Measurements from ENCODE around the gene CAB39.

Gene CAB39

DNA sequence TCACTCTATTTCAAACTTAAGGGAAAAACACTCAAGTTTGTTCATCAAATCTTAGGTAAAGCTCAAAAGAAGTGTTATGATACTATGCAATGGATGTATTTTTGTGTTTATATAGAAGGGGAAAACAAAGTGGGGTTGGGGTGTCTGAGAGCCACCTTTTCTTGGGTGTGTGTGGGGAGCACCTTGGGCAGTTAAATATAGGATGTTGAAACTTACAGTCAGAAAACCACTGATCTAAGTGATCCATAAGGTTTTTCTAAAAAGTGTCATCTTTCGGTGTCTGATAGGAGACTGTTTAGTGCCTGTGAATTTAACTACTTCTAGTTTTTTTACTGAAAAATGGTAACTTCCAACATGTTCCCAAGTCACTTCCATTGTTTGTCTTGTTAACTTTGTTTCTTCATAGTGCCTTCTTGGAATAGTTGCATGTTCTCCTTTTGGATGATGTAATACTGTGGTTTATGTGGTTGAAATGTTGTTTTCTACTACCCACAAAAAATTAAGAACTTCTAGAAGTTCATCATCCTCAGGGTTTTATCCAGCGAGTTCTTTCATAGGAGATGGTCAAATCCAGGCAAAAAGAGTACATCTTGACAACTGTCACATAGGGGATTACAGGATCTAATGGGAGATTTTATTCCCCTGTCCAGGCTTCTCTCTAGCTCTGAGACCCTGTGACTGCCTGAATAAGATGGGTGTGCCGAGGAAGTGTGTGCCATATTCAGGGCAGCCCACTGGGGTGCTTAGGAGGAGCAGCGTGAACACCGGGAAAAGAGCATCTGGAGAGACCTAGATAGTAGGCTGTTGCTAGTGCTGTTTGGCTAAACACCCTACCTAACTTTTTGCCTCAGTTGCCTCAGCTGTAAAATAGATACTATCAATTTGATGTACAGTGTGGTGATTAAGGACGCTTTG is 46.2 kb downstream of the CAB39 start:
- DNase-seq: no peak

DNA sequence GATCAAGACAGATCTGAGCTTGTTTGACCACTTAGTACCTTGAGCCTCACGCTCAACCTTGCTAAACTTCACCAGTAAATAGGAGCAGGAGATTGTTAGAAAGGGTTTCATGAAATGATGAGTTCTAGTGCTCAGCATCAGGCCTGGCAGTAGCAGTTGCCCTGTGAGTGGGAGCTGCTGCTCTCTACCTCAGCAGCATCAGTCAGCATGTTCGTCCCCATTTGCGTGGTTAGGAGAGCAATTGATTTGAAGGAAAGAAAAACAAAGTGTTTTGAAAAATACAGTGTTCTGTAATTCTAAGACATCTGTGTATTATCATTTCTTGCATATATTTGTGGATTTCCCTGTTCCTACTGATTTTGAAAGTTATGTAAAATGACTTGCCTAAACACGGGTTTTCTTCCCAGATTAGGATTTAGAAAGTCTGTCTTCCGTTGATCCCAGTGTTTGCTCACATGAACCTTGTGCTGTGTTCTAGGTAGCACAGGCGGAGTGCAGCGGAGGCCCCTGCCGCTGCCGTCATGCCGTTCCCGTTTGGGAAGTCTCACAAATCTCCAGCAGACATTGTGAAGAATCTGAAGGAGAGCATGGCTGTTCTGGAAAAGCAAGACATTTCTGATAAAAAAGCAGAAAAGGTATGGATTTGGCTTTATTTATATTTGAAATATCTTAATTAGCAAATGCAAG is 47.0 kb downstream of the CAB39 start:
- no peak for DNase-seq

DNA sequence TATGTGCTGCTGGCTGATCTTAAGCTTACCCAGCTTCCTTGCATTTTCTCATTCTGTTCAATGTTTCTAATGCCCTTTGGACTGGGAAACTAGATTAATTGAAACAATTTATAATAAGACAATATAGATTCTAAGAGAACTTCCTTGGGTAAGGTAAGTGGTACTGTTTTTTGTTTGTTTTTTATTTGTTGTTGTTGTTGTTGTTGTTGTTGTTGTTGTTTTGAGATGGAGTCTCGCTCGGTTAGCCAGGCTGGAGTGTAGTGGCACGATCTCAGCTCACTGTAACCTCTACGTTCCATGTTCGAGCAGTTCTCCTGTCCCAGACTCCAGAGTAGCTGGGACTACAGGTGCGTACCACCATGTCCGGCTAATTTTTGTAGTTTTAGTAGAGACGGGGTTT is 49.1 kb downstream of the CAB39 start:
- DNase-seq: no peak

DNA sequence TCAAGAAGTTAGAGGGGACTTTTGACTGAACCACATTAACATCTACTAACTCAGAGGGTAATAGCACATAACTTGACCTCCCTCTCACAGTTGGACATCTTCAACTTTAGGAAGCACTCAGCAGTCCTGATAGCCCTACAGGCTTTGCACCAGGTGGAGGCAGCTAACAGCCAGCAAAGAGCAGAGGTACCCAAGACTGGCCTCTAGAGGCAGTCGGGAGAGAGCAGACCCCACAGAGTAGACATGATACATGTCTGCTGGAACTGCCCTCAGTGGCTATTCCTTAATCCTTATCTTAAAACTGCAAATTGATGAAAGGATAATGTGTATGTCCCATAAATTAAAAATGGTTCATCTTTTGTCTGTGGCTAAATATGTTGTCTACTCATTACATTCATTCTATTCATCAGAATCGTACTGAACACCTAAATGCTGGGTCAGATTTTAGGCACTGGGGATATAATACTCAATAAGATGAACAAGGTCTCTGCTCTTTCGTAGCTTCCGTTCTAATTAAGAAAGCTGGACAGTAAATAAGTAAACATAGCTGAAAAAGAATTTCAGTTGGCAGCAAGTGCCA is 49.8 kb downstream of the CAB39 start:
- DNase-seq: peak; percentile 28

DNA sequence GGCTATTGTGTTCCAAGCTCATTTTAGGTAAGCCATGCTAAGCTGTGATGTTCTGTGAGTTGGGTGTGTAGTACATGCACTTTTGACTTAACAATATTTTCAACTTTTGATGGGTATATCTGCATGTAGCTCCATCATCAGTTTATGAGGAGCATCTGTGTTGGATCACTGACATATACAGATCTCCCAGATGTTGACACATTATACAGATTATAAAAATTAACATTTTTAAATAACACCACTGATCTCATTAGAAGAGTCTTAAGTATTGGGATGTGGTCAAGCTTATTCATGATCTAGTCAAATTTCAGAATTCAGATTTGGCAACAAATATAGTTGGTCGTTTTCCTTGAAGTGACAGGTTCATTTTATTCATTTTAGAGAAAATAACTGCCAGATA is 51.7 kb downstream of the CAB39 start:
- no peak for DNase-seq

DNA sequence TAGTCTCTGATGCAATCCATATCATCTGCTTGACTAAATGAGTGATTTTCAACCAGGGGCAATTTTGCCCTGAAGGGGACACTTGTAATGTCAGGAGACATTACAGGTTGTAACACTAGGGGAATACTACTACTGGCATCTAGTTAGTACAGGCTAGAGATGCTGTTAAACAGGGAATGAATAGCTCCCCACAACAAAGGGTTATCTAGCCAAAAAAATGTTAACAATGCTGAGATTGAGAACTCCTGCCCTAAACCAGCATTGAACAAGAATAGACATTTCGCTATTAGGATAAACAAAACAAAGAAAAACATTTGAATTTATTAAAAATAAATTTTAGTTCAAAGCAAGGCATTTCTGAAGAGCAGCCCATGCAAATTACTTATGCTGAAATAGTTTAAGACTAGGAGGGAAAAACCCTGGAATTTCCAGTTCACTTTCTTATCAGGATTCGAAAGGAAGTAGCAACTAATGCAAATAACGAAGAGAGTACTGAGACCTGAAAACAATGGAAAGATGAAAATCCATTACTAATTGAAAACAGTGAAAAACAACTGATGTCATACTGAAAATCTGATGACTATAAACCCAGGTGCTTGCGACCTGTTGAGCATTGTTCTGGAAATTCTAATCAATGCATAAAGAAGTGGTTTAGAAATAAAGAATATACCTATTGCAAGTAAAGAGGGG is 53.1 kb downstream of the CAB39 start:
- no peak for DNase-seq

DNA sequence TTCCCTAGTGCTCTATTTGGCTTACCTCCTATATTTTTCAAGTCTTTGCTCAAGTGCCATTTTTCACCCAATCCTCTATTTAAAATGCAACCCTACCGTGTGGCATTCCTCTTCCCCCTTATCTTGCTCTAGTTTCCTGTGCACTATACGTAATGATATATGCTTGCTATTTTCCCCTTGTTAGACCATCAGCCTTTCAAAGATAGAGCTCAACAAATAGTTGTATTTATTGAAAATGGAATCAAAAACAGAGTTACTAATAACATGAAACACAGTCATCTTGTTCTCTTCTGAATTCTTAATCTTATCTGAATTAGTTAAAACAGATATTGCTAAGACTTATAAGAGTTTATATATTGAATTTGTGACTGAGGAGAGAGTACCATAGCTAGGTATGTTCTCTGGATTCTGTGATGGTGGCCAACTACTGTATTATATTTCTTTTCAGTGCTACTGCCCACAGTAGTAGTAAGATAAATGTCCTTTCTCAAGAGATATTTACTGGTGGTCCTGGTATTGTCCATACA is 55.3 kb downstream of the CAB39 start:
- no peak for DNase-seq

DNA sequence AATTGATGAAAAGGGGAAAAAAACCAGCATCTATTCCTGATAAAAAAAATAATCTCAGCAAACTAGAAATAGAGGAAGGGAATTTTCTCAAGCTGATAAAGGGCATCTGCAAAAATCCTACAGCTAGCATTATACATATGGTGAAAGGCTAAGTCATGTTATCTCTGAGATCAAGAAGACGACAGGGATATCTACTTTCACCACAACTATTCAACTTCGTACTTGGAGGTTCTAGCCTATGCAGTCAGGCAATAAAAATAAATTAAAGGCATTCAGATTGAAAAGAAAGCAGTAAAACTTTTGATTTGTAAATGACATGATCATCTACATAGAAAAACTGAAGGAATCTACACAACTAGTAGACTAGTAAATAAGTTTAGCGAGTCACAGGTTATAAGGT is 58.2 kb downstream of the CAB39 start:
- DNase-seq: no peak

DNA sequence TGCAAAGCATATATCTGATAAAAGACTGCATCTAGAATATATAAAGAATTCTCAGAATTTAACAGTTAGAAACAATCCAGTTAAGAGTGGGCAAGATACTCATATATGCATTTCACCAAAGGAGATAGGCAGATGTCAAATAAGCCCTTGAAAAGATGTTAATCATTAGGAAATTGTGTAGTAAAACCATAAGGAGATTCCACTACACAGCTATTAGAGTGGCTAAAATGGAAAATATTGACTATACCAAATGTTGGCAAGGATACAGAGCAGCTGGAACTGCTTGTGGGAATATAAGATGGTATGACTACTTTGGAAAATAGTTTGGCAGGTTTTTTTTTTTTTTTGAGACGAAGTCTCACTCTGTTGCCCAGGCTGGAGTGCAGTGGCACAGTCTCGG is 59.5 kb downstream of the CAB39 start:
- no peak for DNase-seq

DNA sequence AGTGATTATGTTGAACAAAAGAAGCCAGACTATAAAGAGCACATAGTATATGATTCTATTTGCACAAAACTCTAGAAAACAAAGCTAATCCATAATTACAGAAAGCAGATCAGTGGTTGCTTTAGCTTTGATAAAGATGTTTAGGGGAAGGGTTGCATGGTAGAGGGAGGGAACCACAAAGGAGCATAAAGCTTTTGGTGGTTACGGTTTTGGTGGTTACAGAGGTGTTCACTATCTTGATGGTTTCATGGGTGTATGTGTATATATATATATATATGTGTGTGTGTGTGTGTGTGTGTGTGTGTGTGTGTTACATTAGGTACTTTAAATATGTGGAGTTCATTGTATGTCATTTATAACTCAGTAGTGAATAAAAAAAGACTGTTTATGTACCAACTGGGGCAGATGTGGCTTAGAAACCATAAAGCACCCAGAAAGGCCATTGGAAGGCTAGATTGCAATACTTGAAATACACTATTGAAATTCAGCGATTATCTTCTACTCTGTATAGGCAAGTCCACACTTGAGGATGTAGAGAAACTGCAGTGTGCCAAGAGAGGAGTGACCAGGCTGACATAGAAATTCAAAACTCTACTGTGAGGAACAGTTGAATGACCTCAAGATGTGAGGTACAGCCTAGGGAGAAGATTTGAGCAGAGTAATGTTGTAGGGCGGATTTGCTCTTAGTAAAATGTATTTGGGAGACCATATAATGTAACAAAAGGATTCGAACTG is 60.6 kb downstream of the CAB39 start:
- no peak for DNase-seq

DNA sequence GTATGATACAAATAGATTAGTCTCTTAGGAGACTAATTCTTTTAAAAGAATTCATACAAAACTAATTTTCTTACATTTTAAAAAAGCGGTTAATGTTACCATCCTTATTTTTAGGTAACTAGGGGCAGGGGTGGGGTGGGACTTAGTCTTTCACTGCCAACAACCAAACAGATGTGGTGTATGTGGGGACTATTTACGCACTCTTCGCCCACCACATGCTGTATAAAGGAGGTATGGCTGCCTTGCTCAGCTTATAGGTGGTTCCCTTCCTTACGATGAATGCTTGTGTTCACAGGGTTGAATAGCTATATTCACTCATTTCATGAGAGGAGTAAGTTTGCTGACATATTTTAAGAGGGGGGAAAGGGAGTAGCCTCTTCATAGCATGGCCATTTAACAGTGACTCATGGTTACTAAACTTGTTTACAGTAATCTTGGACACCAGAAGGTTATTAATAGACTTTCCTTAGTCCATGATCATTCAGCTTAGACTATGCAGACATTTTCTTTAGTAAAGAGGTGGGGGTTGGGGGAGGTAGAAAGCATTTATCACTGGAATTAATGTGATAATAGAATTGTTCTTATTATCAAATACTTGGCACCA is 61.8 kb downstream of the CAB39 start:
- no peak for DNase-seq

DNA sequence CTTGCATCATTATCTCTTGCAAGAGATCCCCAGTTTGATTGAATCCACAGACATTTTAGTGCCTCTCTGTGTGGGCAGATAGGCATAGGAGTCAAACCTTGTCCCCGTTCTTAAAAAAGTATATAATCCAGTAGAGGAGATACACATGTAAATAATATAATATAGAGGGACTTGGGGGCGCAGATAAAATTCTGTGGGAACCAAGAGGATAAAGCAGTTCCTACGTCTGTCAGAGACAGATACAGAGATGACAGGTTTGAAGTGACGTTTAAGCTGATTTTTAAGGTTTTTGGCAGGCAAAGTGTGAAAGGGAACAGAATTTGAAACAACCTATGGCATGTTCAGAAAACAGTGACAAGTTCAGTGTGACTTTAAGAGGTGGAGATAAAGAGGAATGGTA is 63.1 kb downstream of the CAB39 start:
- DNase-seq: no peak

DNA sequence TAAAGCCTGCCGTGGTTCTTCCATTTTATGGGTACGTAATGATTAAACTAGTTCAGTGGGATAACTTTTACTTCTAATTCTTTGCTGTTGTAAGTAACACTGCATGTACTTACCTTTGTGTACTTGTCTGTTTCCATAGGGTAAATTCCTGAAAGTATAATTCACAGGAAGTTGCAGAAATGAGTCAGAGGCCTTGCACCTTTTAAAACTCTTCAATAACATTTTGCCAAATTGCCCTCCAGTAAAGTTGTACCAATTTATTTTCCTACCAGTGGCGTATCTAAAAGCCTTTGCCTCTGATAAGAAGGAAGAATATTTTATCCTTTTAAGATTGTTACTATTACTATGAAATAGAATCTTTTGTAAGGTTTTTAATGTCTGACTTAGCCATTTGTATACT is 65.1 kb downstream of the CAB39 start:
- no peak for DNase-seq

DNA sequence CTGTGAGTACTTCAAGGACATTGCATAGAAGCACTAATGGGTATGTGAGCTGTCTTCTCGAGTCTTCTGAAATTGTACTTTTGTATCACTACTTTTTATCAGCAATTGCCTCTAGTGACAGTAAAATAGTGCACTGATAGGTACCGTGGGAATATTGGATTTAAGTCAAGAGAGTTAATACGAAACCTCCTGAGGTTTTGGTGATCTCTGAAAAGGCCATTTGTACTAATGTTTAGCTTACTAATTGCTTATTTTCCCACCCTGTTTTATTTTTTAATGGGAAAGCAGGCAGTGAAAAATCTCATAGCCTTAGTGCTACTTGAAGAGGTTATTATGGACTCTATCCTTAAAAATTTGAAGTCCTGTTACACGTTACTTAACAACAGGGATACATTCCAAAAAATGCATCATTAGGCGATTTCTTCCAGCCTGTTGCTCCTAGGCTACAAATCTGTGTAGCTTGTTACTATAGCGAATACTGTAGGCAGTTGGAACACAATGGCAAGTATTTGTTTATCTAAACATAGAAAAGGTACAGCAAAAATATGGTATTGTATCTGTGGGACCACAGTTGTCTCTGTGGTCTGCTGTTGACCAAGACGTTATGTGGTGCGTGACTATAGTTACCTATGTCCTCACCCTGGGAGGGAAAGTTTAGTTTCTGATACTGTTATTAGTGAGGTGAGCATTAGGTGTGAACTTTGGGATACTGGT is 65.9 kb downstream of the CAB39 start:
- DNase-seq: no peak

DNA sequence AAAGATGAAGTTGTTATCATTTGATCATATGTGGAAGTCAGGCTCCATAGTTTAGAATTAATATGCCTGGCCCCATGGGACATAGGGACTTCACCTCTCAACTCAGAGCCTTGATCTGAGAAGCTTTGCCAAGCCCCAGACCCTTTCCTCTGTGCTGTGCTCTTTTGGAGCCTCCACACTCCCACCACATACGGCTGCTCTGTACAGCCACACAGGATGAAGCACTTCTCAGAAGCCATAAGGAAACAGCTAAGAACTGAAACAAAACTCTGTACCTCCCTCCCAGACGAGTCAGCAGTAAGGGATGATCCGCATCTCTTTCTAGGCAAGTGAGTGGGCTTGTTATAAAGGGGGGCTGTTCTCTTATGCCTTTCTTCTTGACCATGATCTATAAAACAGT is 66.5 kb downstream of the CAB39 start:
- no peak for DNase-seq

DNA sequence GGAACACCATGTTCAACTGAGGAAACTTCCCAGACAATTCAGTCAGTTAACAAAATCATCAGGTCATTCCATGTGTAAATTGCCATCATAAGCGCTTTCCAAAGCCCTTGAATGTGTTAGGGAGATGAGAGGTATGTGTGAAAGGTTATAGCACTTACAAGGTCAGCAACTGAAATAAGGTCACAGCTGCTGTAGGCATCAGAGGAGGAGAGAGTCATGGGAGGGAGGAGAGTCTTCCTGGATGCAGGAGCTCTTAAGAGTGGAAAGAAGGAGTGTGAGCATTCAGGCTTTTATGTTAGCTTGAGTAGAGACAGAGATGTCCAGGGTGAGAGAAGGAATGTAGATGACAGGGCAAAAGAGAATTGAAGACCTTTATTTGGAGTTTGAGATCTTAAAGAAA is 67.0 kb downstream of the CAB39 start:
- DNase-seq: no peak

DNA sequence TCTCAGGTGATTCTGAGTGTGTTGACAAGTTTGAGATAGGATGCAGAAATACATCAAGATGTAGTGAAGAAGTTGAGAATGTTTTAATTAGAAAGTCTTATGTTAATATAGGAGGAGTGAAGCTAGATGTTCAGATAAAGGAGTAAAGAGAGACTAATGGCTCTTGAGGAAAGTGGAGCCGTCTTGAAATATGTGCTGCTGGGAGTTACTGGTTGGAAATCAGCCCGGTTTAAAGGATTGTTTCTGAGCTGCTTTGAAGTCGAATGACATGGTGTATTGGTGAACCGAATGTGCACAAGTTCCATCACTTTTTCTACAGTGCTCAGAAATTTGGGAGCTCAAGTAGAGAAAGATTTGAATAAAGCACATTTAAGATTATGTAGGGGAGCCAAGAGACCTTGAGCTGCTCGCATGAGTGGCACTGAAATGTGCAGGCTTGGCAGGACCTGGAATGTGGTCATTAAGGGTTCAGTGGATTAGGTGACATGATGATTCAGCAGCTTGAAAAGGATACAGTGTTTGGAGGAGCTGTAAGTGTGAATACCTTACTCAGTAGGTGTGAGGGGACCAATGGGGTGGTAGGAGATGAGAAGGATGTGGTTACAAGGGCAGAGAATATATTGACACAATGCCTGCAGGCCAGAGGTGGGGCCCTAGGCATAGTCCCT is 68.6 kb downstream of the CAB39 start:
- DNase-seq: peak; percentile 89

DNA sequence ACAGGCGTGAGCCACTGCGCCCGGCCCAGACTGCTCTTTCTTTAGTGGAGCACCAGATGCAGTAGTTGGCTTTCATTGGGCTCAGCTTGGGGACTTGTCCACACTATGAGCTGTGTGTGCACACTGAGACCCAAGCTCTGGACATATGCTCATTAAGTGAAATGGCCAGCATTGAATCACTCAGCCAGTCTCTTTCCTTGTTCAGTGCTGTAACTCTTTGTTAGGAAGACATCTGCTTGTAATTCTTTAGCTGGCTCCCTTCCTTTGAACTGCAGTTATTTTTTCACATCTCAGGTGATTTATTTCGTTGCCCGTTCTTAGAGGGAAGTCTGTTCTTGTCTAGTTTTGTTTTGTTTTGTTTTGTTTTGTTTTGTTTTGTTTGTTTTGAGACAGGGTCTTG is 70.5 kb downstream of the CAB39 start:
- DNase-seq: no peak

DNA sequence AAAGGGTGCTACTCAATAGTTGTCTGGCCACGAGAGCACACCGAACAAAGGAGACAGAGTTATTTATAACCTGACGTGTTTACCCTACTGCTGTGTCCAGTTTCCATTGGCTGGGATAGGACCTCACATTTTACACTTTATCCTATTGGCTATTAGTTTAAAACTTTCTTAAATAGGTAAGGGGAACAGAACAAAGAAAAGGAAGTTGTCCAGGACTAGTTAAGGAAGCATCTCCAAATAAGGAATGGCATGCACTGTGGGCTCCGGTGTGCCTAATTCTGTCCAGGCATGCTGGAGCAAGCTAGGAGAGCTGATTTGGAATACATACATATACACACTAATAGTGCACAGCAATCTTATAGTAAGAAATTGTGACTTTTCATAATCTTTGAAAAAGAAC is 72.2 kb downstream of the CAB39 start:
- no peak for DNase-seq

DNA sequence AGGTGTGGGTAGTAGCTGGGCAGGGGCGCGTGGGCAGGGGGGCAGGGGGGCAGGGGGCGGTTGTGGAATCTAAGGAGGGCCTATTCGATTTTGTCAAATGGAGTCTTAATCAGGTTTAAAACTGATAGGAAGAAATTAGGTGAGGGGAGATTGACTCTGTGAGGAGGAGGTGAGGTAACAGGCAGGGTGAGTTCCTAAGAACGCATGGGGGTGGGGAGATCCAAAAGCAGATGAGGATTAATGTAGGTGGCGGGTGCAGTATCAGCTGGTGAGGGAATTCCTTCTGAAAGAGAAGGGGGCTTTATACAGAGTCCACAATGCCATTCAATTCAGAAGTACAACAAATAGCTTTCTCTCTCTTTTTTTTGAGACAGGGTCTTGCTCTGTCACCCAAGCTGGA is 72.7 kb downstream of the CAB39 start:
- DNase-seq: no peak

DNA sequence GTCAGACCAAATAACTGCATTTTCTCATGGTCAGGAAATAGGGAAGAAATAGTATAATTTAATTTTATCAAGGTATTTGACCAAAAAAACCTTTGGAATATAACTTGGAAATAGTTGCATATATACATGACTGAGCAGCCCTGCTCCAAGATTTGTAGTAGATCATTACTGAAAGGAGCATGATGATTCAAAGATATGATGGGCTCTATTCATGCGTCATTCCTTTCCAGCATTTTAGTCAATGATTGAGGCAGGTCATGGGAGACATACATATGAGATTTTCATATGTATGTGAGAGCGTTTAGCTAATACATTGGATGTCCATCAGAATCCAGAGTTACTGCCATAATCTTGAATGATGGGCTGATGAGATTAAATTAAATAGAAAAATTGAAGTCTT is 74.5 kb downstream of the CAB39 start:
- DNase-seq: no peak
